HEK293 (cell line): ENCODE results near the gene RSRC2.
"Not testable (repeated sequence)": the region's sequence is repeated elsewhere in the genome, so short reads cannot be mapped to it uniquely, and the experiment has no call there.

Experiments
- CTCF ChIA-PET: fragments of 350-600 bp; formaldehyde crosslinking; extraction: SDS; loops from one replicate; lab custom pipeline; 2021; ENCODE audit warnings: antibody characterized with exemption; lab: Yijun Ruan, JAX
- POLR2A ChIA-PET: fragments of 300-600 bp; formaldehyde crosslinking; extraction: SDS; loops from one replicate; lab custom pipeline; 2020; ENCODE audit warnings: antibody characterized with exemption, inconsistent platforms; lab: Yijun Ruan, JAX
- H3K27ac ChIP-seq: fragments of 200-500 bp; sonication (Bioruptor generic); 2 replicates; pipeline ENCODE4 v1.5.1; 2014; ENCODE audit warnings: low read depth, low read length, control low read depth, inconsistent platforms; ENCODE audit errors: extremely low read depth
- H3K36me3 ChIP-seq, 2 experiments: fragments of 200-500 bp in 1 of 2; sonication (Bioruptor generic) in 1 of 2; 1 replicate in 1 of 2; 2 replicates in 1 of 2; pipeline ENCODE4 v1.5.1; 2014 to 2017; ENCODE audit warnings: inconsistent platforms in 2 of 2, low read length in 2 of 2; ENCODE audit not compliant: control insufficient read depth in 2 of 2, insufficient read depth in 1 of 2
- H3K4me1 ChIP-seq: fragments of 200-500 bp; sonication (Bioruptor generic); 2 replicates; pipeline ENCODE4 v1.5.1; 2014; ENCODE audit warnings: mild to moderate bottlenecking, low read length, inconsistent platforms; ENCODE audit not compliant: control insufficient read depth, insufficient read depth
- H3K4me3 ChIP-seq: 2 replicates; pipeline ENCODE4 v1.5.1; 2011; ENCODE audit warnings: low read depth, mild to moderate bottlenecking, control low read depth, low read length, moderate library complexity
- H3K9me3 ChIP-seq: fragments of 200-500 bp; sonication (Bioruptor generic); 2 replicates; pipeline ENCODE4 v1.5.1; 2014; ENCODE audit warnings: low read depth, low read length, inconsistent platforms; ENCODE audit not compliant: control insufficient read depth, insufficient read depth
- BCL11A ChIP-seq: fragments of 450-650 bp; formaldehyde crosslinking; IDR thresholded peaks from 2 replicates; pipeline ENCODE4 v1.5.1; 2016; ENCODE audit warnings: low read depth, missing biosample characterization, missing genetic modification characterization
- MYNN ChIP-seq: fragments of 450-650 bp; formaldehyde crosslinking; IDR thresholded peaks from 2 replicates; pipeline ENCODE4 v1.5.1; 2016; ENCODE audit warnings: missing biosample characterization, missing genetic modification characterization, borderline replicate concordance
- REPIN1 ChIP-seq: fragments of 450-650 bp; formaldehyde crosslinking; IDR thresholded peaks from 2 replicates; pipeline ENCODE4 v1.5.1; 2017; ENCODE audit warnings: missing biosample characterization, missing genetic modification characterization, low read depth
- SP2 ChIP-seq: fragments of 450-650 bp; formaldehyde crosslinking; IDR thresholded peaks from 2 replicates; pipeline ENCODE4 v1.5.1; 2016; ENCODE audit warnings: missing biosample characterization, missing genetic modification characterization
- SP3 ChIP-seq: fragments of 450-650 bp; formaldehyde crosslinking; IDR thresholded peaks from 2 replicates; pipeline ENCODE4 v1.5.1; 2016; ENCODE audit warnings: missing biosample characterization, missing genetic modification characterization
- ZEB2 ChIP-seq: fragments of 450-650 bp; formaldehyde crosslinking; IDR thresholded peaks from 2 replicates; pipeline ENCODE4 v1.5.1; 2016; ENCODE audit warnings: missing biosample characterization, missing genetic modification characterization
- ZFP3 ChIP-seq: fragments of 450-650 bp; formaldehyde crosslinking; IDR thresholded peaks from 2 replicates; pipeline ENCODE4 v1.5.1; 2016; ENCODE audit warnings: low read depth, missing biosample characterization, missing genetic modification characterization
- ZFP41 ChIP-seq: fragments of 450-650 bp; formaldehyde crosslinking; IDR thresholded peaks from 2 replicates; pipeline ENCODE4 v1.5.1; 2016; ENCODE audit warnings: missing biosample characterization, missing genetic modification characterization, borderline replicate concordance
- ZNF121 ChIP-seq: fragments of 450-650 bp; formaldehyde crosslinking; IDR thresholded peaks from 2 replicates; pipeline ENCODE4 v1.5.1; 2016; ENCODE audit warnings: missing biosample characterization, missing genetic modification characterization
- ZNF19 ChIP-seq: fragments of 450-650 bp; formaldehyde crosslinking; IDR thresholded peaks from 2 replicates; pipeline ENCODE4; 2016; ENCODE audit warnings: missing biosample characterization, missing genetic modification characterization, low read depth
- ZNF24 ChIP-seq: fragments of 450-650 bp; formaldehyde crosslinking; IDR thresholded peaks from 2 replicates; pipeline ENCODE4 v1.5.1; 2016; ENCODE audit warnings: missing biosample characterization, missing genetic modification characterization
- ZNF292 ChIP-seq: fragments of 450-650 bp; formaldehyde crosslinking; IDR thresholded peaks from 2 replicates; pipeline ENCODE4 v1.5.1; 2016; ENCODE audit warnings: low read depth, missing biosample characterization, missing genetic modification characterization, borderline replicate concordance
- ZNF366 ChIP-seq: fragments of 450-650 bp; formaldehyde crosslinking; conservative IDR thresholded peaks from 2 replicates; pipeline ENCODE4 v1.5.1; 2016; ENCODE audit warnings: missing biosample characterization, missing genetic modification characterization
- ZNF394 ChIP-seq: fragments of 450-650 bp; formaldehyde crosslinking; IDR thresholded peaks from 2 replicates; pipeline ENCODE4 v1.5.1; 2016; ENCODE audit warnings: missing biosample characterization, missing genetic modification characterization, mild to moderate bottlenecking, moderate library complexity, borderline replicate concordance
- ZNF404 ChIP-seq: fragments of 450-650 bp; formaldehyde crosslinking; IDR thresholded peaks from 2 replicates; pipeline ENCODE4 v1.5.1; 2017; ENCODE audit warnings: missing biosample characterization, missing genetic modification characterization
- ZNF426 ChIP-seq: fragments of 450-650 bp; formaldehyde crosslinking; IDR thresholded peaks from 2 replicates; pipeline ENCODE4 v1.5.1; 2017; ENCODE audit warnings: missing biosample characterization, missing genetic modification characterization, mild to moderate bottlenecking, inconsistent platforms, moderate library complexity
- ZNF433 ChIP-seq: fragments of 450-650 bp; formaldehyde crosslinking; IDR thresholded peaks from 2 replicates; pipeline ENCODE4 v1.5.1; 2016; ENCODE audit warnings: missing biosample characterization, missing genetic modification characterization, low read depth
- ZNF530 ChIP-seq: fragments of 450-650 bp; formaldehyde crosslinking; IDR thresholded peaks from 2 replicates; pipeline ENCODE4 v1.5.1; 2016; ENCODE audit warnings: low read depth, missing biosample characterization, missing genetic modification characterization
- ZNF555 ChIP-seq: fragments of 450-650 bp; formaldehyde crosslinking; conservative IDR thresholded peaks from 2 replicates; pipeline ENCODE4 v1.5.1; 2017; ENCODE audit warnings: missing biosample characterization, mild to moderate bottlenecking, missing genetic modification characterization, inconsistent platforms
- ZNF558 ChIP-seq: fragments of 450-650 bp; formaldehyde crosslinking; IDR thresholded peaks from 2 replicates; pipeline ENCODE4 v1.5.1; 2016; ENCODE audit warnings: missing biosample characterization, missing genetic modification characterization
- ZNF768 ChIP-seq: fragments of 450-650 bp; formaldehyde crosslinking; IDR thresholded peaks from 2 replicates; pipeline ENCODE4 v1.5.1; 2018; ENCODE audit warnings: missing biosample characterization, mild to moderate bottlenecking, missing genetic modification characterization
- ZNF791 ChIP-seq: fragments of 450-650 bp; formaldehyde crosslinking; IDR thresholded peaks from 2 replicates; pipeline ENCODE4 v1.5.1; 2016; ENCODE audit warnings: missing biosample characterization, missing genetic modification characterization
- TF ChIP-seq, protein P1 (sequence below): fragments of 450-650 bp; formaldehyde crosslinking; conservative IDR thresholded peaks from 2 replicates; pipeline ENCODE4 v1.5.1; 2016; ENCODE audit warnings: low read depth, missing biosample characterization, missing genetic modification characterization
- TF ChIP-seq, protein P2 (sequence below): fragments of 450-650 bp; formaldehyde crosslinking; IDR thresholded peaks from 2 replicates; pipeline ENCODE4 v1.5.1; 2016; ENCODE audit warnings: missing biosample characterization, missing genetic modification characterization

The RSRC2 gene

GRCh38 chr12:122515275-122515674 lies 11.5 kb downstream of the RSRC2 start:
- peaks cover 98 to 100% of the 10 kb centered on the region in 2 experiments for H3K36me3 ChIP-seq
- TF ChIP-seq ZNF768 (tag by site-specific recombination) (no peak), BCL11A (tag by site-specific recombination) (no peak), ZFP41 (tag by site-specific recombination) (no peak), SP3 (tag by site-specific recombination) (no peak), ZFP3 (tag by site-specific recombination) (no peak), ZNF555 (tag by site-specific recombination) (no peak), SP2 (tag by site-specific recombination) (no peak)
- TF ChIP-seq, all 188 proteins: peak for 0
- CTCF ChIA-PET: no interaction called here
- no peak overlapping the region for H3K27ac ChIP-seq
- POLR2A ChIA-PET: interaction anchor here (0.8 kb wide), 1 partner anchor 12 kb away, joined by 3 read pairs; the partner anchor contains the start of genes KNTC1 and RSRC2
- no peak overlapping the region for H3K4me3 ChIP-seq
- H3K4me1 ChIP-seq: no peaks in the 10 kb centered on the region
- H3K9me3 ChIP-seq: no peaks in the 10 kb centered on the region

DNA sequence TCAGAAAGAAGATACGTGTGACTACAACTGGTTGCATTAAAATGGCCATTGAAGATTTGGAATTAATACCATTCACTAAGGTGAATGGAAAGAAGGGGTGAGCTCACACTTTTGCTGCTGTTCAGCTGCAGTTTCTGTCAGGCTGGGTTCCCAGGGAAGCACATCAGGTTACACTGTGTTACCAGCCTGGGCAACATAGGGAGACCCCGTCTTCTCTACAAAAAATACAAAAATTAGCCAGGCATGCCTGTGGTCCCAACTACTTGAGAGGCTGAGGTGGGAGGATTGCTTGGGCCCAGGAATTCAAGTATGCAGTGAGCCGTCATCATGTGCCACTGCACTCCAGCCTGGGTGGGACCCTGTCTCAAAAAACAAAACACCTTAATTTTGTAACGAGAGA lies 13.1 kb downstream of the RSRC2 start:
- no peak overlapping the region for H3K4me3 ChIP-seq
- H3K36me3 ChIP-seq: peaks cover 98 to 100% of the 10 kb centered on the region in 2 experiments
- peak; percentile 53; the same call in 1 of the 2 replicates for TF ChIP-seq ZNF121 (tag by site-specific recombination)
- TF ChIP-seq ZNF292 (tag by site-specific recombination): no peak
- TF ChIP-seq, all 188 proteins: peak for 1
- POLR2A ChIA-PET: interaction anchor here (1.0 kb wide), 1 partner anchor 11 kb away, joined by 5 read pairs; no protein-coding TSS in a partner anchor
- no peaks in the 10 kb centered on the region for H3K4me1 ChIP-seq
- CTCF ChIA-PET: interaction anchor here (2.2 kb wide), 1 partner anchor 114 kb away, joined by 8 read pairs; no protein-coding TSS in a partner anchor
- no peak overlapping the region for H3K27ac ChIP-seq
- H3K9me3 ChIP-seq: no peaks in the 10 kb centered on the region

- H3K9me3 ChIP-seq, H3K27ac ChIP-seq, H3K4me3 ChIP-seq, H3K4me1 ChIP-seq: not testable (repeated sequence)
- peaks cover 98 to 100% of the 10 kb centered on the region in 2 experiments for H3K36me3 ChIP-seq
- CTCF ChIA-PET: interaction anchor here (2.2 kb wide), 1 partner anchor 113 kb away, joined by 8 read pairs; no protein-coding TSS in a partner anchor
- POLR2A ChIA-PET: interaction anchor here (0.6 to 1.1 kb wide), 4 partner anchors 9 to 17 kb away, joined by 3 to 7 read pairs (median 5); partner anchors contain the start of gene ZCCHC8
- TF ChIP-seq REPIN1 (tag by site-specific recombination): peak; percentile 90; the same call in 1 of the 2 replicates
- TF ChIP-seq SP3 (tag by site-specific recombination): peak; percentile 31; the same call in 1 of the 2 replicates
- TF ChIP-seq ZNF24 (tag by site-specific recombination): peak; percentile 71; the same call in 1 of the 2 replicates
- peak; percentile 94 for TF ChIP-seq ZNF433
- TF ChIP-seq, protein P1, sequence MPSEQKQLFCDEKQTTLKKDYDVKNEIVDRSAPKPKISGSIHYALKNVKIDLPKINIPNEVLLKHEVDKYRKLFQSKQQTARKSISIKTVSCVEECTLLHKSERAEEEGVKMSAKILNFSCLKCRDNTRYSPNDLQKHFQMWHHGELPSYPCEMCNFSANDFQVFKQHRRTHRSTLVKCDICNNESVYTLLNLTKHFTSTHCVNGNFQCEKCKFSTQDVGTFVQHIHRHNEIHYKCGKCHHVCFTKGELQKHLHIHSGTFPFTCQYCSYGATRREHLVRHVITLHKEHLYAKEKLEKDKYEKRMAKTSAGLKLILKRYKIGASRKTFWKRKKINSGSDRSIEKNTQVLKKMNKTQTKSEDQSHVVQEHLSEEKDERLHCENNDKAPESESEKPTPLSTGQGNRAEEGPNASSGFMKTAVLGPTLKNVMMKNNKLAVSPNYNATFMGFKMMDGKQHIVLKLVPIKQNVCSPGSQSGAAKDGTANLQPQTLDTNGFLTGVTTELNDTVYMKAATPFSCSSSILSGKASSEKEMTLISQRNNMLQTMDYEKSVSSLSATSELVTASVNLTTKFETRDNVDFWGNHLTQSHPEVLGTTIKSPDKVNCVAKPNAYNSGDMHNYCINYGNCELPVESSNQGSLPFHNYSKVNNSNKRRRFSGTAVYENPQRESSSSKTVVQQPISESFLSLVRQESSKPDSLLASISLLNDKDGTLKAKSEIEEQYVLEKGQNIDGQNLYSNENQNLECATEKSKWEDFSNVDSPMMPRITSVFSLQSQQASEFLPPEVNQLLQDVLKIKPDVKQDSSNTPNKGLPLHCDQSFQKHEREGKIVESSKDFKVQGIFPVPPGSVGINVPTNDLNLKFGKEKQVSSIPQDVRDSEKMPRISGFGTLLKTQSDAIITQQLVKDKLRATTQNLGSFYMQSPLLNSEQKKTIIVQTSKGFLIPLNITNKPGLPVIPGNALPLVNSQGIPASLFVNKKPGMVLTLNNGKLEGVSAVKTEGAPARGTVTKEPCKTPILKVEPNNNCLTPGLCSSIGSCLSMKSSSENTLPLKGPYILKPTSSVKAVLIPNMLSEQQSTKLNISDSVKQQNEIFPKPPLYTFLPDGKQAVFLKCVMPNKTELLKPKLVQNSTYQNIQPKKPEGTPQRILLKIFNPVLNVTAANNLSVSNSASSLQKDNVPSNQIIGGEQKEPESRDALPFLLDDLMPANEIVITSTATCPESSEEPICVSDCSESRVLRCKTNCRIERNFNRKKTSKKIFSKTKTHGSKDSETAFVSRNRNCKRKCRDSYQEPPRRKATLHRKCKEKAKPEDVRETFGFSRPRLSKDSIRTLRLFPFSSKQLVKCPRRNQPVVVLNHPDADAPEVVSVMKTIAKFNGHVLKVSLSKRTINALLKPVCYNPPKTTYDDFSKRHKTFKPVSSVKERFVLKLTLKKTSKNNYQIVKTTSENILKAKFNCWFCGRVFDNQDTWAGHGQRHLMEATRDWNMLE: peak; percentile 99
- TF ChIP-seq, protein P2, sequence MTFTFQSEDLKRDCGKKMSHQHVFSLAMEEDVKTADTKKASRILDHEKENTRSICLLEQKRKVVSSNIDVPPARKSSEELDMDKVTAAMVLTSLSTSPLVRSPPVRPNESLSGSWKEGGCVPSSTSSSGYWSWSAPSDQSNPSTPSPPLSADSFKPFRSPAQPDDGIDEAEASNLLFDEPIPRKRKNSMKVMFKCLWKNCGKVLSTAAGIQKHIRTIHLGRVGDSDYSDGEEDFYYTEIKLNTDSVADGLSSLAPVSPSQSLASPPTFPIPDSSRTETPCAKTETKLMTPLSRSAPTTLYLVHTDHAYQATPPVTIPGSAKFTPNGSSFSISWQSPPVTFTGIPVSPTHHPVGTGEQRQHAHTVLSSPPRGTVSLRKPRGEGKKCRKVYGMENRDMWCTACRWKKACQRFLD: 0 out of 2 replicates have a peak, but pooled peaks have one; percentile 49
- peak; percentile 62 for TF ChIP-seq ZNF366 (tag by site-specific recombination)
- TF ChIP-seq ZNF530: peak; percentile 93
- TF ChIP-seq ZNF394 (tag by site-specific recombination): peak; percentile 100
- peak; percentile 98 for TF ChIP-seq ZNF404 (tag by site-specific recombination)
- TF ChIP-seq ZNF19 (tag by site-specific recombination): peak; percentile 94
- TF ChIP-seq ZNF558 (tag by site-specific recombination): peak; percentile 93
- peak; percentile 78; the same call in 1 of the 2 replicates for TF ChIP-seq ZNF791 (tag by site-specific recombination)
- peak; percentile 100 for TF ChIP-seq ZNF426 (tag by site-specific recombination)
- peak; percentile 51 for TF ChIP-seq ZEB2 (tag by site-specific recombination)
- TF ChIP-seq MYNN (tag by site-specific recombination): peak; percentile 72; the same call in 1 of the 2 replicates
Measured at GRCh38 chr12:122513028-122513427, 13.7 kb downstream of the RSRC2 start.
